ENCODE results near the gene SLC4A1. TPM values are rescaled to one million over a fixed set of nuclear protein-coding genes. Genes with fewer than 3 reads are reported as not detected.
A peak's percentile ranks its signal among the peaks of the same experiment; 100 is the strongest.

Gene SLC4A1
- total and polyA plus RNA-seq, 2 of the 13 experiments (the other 11 are each of a cell fraction or from before 2014, with no cell fraction given) = not detected

DNA sequence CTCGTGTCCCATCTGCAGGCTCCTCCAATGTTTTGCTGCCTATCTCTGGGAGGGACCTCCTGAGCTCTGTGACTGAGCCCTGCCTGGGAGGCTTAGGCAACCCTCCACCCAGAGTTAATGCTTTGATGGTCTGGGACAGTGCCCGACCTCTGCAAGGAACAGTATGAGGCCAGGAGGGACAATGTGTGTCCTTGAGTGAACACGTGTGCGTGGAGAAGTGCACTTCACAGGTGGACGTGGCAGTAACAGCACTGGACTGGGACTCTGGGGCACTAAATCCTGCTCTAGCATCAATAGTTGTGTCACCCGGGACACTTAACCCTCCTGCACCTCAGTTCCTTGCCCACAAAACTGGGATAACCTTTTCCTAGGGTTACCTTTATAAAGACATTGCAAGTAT is 53.0 kb downstream of the SLC4A1 start:
- in situ Hi-C loops (cut with HindIII; ENCODE audit: extremely low pct_ligation_motif_present, low pct_unique_long_range_greater_than_20kb) (no loop called here), intact Hi-C loops (cut with micrococcal nuclease; ENCODE audit: unreplicated experiment) (no loop called here)
- H2AFZ ChIP-seq (ENCODE audit: low read length) = no peak overlapping the region
- H3K27ac ChIP-seq (ENCODE audit: extremely low read length, insufficient read depth, low read length) = no peak overlapping the region
- TF ChIP-seq RXRA (CRISPR knock-in tag; IDR thresholded peaks at IDR 0.05) = no peak
- peaks cover 29 to 57% of the 10 kb centered on the region in 2 experiments for H3K36me3 ChIP-seq (replicated peaks in 1 of 2; ENCODE audit: control insufficient read depth in 1 of 2, insufficient read depth in 2 of 2, low read length in 2 of 2)
- POLR2A ChIA-PET = interaction anchor here (0.5 kb wide), 1 partner anchor 88 kb away, joined by 4 read pairs; no protein-coding TSS in a partner anchor
- 96% methylated on average over 6 of the region's 6 CpGs for WGBS (ENCODE audit: low lambda C conversion rate)
- no peak overlapping the region for H3K9ac ChIP-seq (ENCODE audit: insufficient read depth, low read depth, low read length)
- no peak overlapping the region for H3K4me2 ChIP-seq (ENCODE audit: low read depth, low read length)
- ATAC-seq (no peak), FAIRE-seq (no peak), DNase-seq (ENCODE audit: low spot score) (no peak)
- no peaks in the 10 kb centered on the region for H3K9me3 ChIP-seq (ENCODE audit: low read length)
- no peaks in the 10 kb centered on the region; a peak in 1 of 5 replicates for H3K27me3 ChIP-seq (ENCODE audit: control insufficient read depth in 1 of 2, insufficient read depth in 2 of 2, low read length in 2 of 2)
- peaks cover 17% of the 10 kb centered on the region for H3K4me1 ChIP-seq (ENCODE audit: insufficient read depth, low read length)
- no peaks in the 10 kb centered on the region for H4K20me1 ChIP-seq (ENCODE audit: insufficient read depth, low read length)
- BruUV-seq (replicated peaks) = no TSS peak
- H3K79me2 ChIP-seq (ENCODE audit: insufficient read depth, low read length) = peaks cover 21% of the 10 kb centered on the region
- no peak overlapping the region for H3K4me3 ChIP-seq (replicated peaks in 1 of 3; ENCODE audit: insufficient read depth in 1 of 3, low read depth in 2 of 3, low read length in 3 of 3)
- CTCF ChIA-PET (ENCODE audit: low intra/inter-chr PET ratio, low total read pairs) = no interaction called here

DNA sequence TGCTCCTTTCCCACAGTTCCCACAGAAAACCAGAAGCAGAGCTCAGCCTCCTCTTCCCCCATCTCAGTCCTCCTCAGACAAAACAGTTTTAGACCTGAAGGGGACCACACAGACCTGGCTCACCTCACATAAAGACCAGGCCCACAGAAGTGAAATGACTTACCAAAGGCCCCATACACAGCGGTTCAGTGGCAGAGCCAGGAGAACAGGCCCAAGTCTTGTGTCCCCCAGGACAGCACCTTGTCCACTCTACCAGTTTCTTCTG is 53.8 kb downstream of the SLC4A1 start:
- peaks cover 21% of the 10 kb centered on the region for H3K79me2 ChIP-seq (ENCODE audit: insufficient read depth, low read length)
- no peak for FAIRE-seq
- intact Hi-C loops (cut with micrococcal nuclease; ENCODE audit: unreplicated experiment) = no loop called here
- H3K4me2 ChIP-seq (ENCODE audit: low read depth, low read length) = no peak overlapping the region
- H3K27ac ChIP-seq (ENCODE audit: extremely low read length, insufficient read depth, low read length) = no peak overlapping the region
- no peak for ATAC-seq
- no peaks in the 10 kb centered on the region for H4K20me1 ChIP-seq (ENCODE audit: insufficient read depth, low read length)
- ChIA-PET POLR2A (no interaction called here), CTCF (ENCODE audit: low intra/inter-chr PET ratio, low total read pairs) (no interaction called here)
- in situ Hi-C loops (cut with HindIII; ENCODE audit: extremely low pct_ligation_motif_present, low pct_unique_long_range_greater_than_20kb) = no loop called here
- DNase-seq (ENCODE audit: low spot score) = no peak
- TF ChIP-seq EED (CRISPR knock-in tag; IDR thresholded peaks at IDR 0.05) (no peak), ZNF441 (CRISPR knock-in tag; IDR thresholded peaks at IDR 0.05; ENCODE audit: borderline replicate concordance) (no peak), ZNF331 (CRISPR knock-in tag; IDR thresholded peaks at IDR 0.05) (peak; percentile 93), HMGA1 (CRISPR knock-in tag; conservative IDR thresholded peaks at IDR 0.05) (no peak)
- H3K4me1 ChIP-seq (ENCODE audit: insufficient read depth, low read length) = peaks cover 17% of the 10 kb centered on the region
- WGBS (ENCODE audit: low lambda C conversion rate) = 90% methylated on average over 1 of the region's 1 CpG
- H3K4me3 ChIP-seq (replicated peaks in 1 of 3; ENCODE audit: insufficient read depth in 1 of 3, low read depth in 2 of 3, low read length in 3 of 3) = no peak overlapping the region
- H2AFZ ChIP-seq (ENCODE audit: low read length) = no peak overlapping the region
- H3K27me3 ChIP-seq (ENCODE audit: control insufficient read depth in 1 of 2, insufficient read depth in 2 of 2, low read length in 2 of 2) = no peaks in the 10 kb centered on the region; a peak in 1 of 5 replicates
- H3K36me3 ChIP-seq (replicated peaks in 1 of 2; ENCODE audit: control insufficient read depth in 1 of 2, insufficient read depth in 2 of 2, low read length in 2 of 2) = peaks cover 35 to 64% of the 10 kb centered on the region in 2 experiments
- no peak overlapping the region for H3K9ac ChIP-seq (ENCODE audit: insufficient read depth, low read depth, low read length)
- BruUV-seq (replicated peaks) = no TSS peak
- no peaks in the 10 kb centered on the region for H3K9me3 ChIP-seq (ENCODE audit: low read length)
